IMR-90 (cell line): ENCODE measurements around the gene MXRA8.
A peak's percentile ranks its signal among the peaks of the same experiment; 100 is the strongest.

Source experiments
- CEBPB ChIP-seq: IDR thresholded peaks from 2 replicates; pipeline ENCODE4 v1.6.1; 2012; ENCODE audit warnings: low read depth, low read length, improper control_type of control experiment
- FOS ChIP-seq: fragments of 150-350 bp; IDR thresholded peaks from 2 replicates; pipeline ENCODE4 v1.6.1; 2016; ENCODE audit warnings: low read depth, low read length
- MAFK ChIP-seq: IDR thresholded peaks from 2 replicates; pipeline ENCODE4 v1.6.1; 2012; ENCODE audit warnings: low read depth, low read length, improper control_type of control experiment
- MAZ ChIP-seq: IDR thresholded peaks from 2 replicates; pipeline ENCODE4 v1.6.1; 2012; ENCODE audit warnings: low read depth, mild to moderate bottlenecking, low read length, improper control_type of control experiment, moderate library complexity, borderline replicate concordance
- MXI1 ChIP-seq: IDR thresholded peaks from 2 replicates; pipeline ENCODE4 v1.6.1; 2012; ENCODE audit warnings: low read depth, mild to moderate bottlenecking, low read length, moderate library complexity, borderline replicate concordance
- NFE2L2 ChIP-seq: fragments of 150-350 bp; IDR thresholded peaks from 2 replicates; pipeline ENCODE4 v1.6.1; 2016; ENCODE audit warnings: low read depth, mild to moderate bottlenecking, low read length
- POLR2A ChIP-seq: IDR thresholded peaks from 2 replicates; pipeline ENCODE4 v1.6.1; 2012; ENCODE audit warnings: mild to moderate bottlenecking, low read depth, low read length
- RFX5 ChIP-seq: IDR thresholded peaks from 2 replicates; pipeline ENCODE4 v1.8.0; 2012; ENCODE audit warnings: low read depth, mild to moderate bottlenecking, low read length, moderate library complexity
- TF ChIP-seq, protein P1 (sequence below): conservative IDR thresholded peaks from 2 replicates; pipeline ENCODE4 v1.5.1; 2012; ENCODE audit warnings: mild to moderate bottlenecking, low read depth, low read length, improper control_type of control experiment
- TF ChIP-seq, protein P2 (sequence below): fragments of 150-350 bp; IDR thresholded peaks from 2 replicates; pipeline ENCODE4 v1.6.1; 2017; ENCODE audit warnings: mild to moderate bottlenecking, antibody characterized with exemption, low read length, low read depth

DNA sequence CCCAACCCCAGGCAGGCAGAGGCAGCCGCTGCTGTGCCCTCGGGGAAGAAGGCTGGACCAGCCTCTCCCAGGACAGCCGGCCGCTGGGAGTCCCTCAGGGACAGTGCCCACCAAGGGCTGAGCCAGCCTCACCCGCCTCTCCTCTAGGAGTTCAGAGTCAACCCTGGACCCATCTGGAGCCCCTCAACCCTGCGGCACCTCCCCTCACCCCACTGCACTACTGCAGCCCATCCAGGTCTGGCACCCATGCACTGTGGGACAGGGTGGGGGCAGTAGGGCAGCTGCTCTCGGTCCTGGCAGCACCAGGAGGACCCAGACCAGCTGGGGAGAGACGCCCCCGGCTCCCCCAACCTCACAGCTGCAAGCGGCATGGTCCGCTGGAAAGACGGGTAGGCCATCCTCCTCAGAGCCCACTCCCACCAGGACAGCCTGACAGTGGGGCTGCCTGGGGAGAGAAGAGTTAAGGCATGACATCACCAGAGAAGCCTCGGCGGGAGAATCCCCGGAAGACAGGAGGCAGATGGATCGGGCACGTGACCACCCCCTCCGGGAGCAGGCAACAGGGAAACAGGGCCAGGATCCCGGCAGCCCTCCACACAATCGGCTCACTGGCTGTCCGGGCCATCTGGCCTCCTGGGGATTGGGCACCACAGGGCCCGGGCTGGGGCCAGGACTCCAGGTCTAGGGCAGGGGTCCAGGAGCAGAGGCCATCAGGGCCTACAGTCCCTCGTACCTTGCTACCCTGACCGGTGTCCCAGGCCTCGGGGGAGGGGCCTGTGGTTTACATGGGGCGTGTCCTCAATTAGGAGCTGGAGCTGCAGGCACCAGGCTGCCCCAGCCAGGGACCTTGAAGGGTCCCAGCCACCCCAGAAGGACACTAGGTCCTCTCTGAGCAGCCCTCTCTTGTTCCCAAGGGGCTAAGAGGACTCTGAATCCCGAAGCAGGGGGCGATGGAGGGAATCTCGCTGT lies 53.7 kb downstream of the MXRA8 start:
- TF ChIP-seq, protein P1, sequence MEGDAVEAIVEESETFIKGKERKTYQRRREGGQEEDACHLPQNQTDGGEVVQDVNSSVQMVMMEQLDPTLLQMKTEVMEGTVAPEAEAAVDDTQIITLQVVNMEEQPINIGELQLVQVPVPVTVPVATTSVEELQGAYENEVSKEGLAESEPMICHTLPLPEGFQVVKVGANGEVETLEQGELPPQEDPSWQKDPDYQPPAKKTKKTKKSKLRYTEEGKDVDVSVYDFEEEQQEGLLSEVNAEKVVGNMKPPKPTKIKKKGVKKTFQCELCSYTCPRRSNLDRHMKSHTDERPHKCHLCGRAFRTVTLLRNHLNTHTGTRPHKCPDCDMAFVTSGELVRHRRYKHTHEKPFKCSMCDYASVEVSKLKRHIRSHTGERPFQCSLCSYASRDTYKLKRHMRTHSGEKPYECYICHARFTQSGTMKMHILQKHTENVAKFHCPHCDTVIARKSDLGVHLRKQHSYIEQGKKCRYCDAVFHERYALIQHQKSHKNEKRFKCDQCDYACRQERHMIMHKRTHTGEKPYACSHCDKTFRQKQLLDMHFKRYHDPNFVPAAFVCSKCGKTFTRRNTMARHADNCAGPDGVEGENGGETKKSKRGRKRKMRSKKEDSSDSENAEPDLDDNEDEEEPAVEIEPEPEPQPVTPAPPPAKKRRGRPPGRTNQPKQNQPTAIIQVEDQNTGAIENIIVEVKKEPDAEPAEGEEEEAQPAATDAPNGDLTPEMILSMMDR, result no peak
- TF ChIP-seq MAZ (peak; percentile 95), POLR2A (peak; percentile 53; the same call in 1 of the 2 replicates), RFX5 (no peak), CEBPB (no peak), MXI1 (0 out of 2 replicates have a peak, but pooled peaks have one; percentile 49), NFE2L2 (no peak), MAFK (no peak), FOS (no peak)
- TF ChIP-seq, protein P2, sequence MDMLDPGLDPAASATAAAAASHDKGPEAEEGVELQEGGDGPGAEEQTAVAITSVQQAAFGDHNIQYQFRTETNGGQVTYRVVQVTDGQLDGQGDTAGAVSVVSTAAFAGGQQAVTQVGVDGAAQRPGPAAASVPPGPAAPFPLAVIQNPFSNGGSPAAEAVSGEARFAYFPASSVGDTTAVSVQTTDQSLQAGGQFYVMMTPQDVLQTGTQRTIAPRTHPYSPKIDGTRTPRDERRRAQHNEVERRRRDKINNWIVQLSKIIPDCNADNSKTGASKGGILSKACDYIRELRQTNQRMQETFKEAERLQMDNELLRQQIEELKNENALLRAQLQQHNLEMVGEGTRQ, result peak; percentile 98
